Endometrial microvascular endothelial cells (primary cell): Measurements from ENCODE around the gene CRACDL. TPM values are rescaled to one million over a fixed set of nuclear protein-coding genes. Genes with fewer than 3 reads are reported as not detected.

ENCODE experiments used
- in situ Hi-C: cut with HindIII; loops from 2 replicates; pipeline ENCODE4 v1.10.0; 2017; ENCODE audit warnings: low sequenced_read_pairs, low pct_unique_long_range_greater_than_20kb; ENCODE audit errors: inconsistent ontology term
- total RNA-seq: library from RNA; depleted of rRNA; stranded (reverse); fragments of >200 nt; gene quantifications from one replicate; pipeline ENCODE4 v1.2.3, GENCODE V29; 2015; ENCODE audit errors: inconsistent ontology term

CRACDL gene
- total RNA-seq, 1 donor from 2014 or later = 8.2 TPM

- in situ Hi-C loops = no loop called here
Measured at GRCh38 chr2:98751748-98752147, 184.3 kb downstream of the CRACDL start.

GRCh38 chr2:98750593-98751282, 185.3 kb downstream of the CRACDL start:
- in situ Hi-C loops = no loop called here

- in situ Hi-C loops = loop anchor here (10.0 to 25.0 kb wide), 2 partner anchors 66 to 137 kb away; partner anchors contain the start of genes COA5 and UNC50
Measured at GRCh38 chr2:98749066-98749450, 187.0 kb downstream of the CRACDL start.

- in situ Hi-C loops = loop anchor here (10.0 to 25.0 kb wide), 2 partner anchors 66 to 136 kb away; partner anchors contain the start of genes COA5 and UNC50
Measured at GRCh38 chr2:98748292-98749065, 187.5 kb downstream of the CRACDL start.

- in situ Hi-C loops = loop anchor here (10.0 to 25.0 kb wide), 2 partner anchors 67 to 136 kb away; partner anchors contain the start of genes COA5 and UNC50
Measured at GRCh38 chr2:98747888-98748287, 188.1 kb downstream of the CRACDL start.

- in situ Hi-C loops = loop anchor here (10.0 to 25.0 kb wide), 2 partner anchors 68 to 134 kb away; partner anchors contain the start of genes COA5 and UNC50
Measured at GRCh38 chr2:98746426-98746825, 189.6 kb downstream of the CRACDL start.

- in situ Hi-C loops = loop anchor here (10.0 to 25.0 kb wide), 2 partner anchors 70 to 132 kb away; partner anchors contain the start of genes COA5 and UNC50
Measured at GRCh38 chr2:98744595-98744994, 191.4 kb downstream of the CRACDL start.

Other genes with a start within 250 kb of the CRACDL start
- 124 TPM for gene MGAT4A, start 205.1 kb downstream of the CRACDL start, total RNA-seq
- gene C2orf15, start 205.5 kb upstream of the CRACDL start, total RNA-seq = 1.1 TPM
- 0.09 TPM for gene TSGA10, start 218.7 kb upstream of the CRACDL start, total RNA-seq
- gene LIPT1, start 218.7 kb upstream of the CRACDL start, total RNA-seq = 6.5 TPM
- 17.8 TPM for gene MITD1, start 244.8 kb upstream of the CRACDL start, total RNA-seq
- 48.1 TPM for gene MRPL30, start 245.0 kb upstream of the CRACDL start, total RNA-seq